Calu3 (cell line): ENCODE results near the gene IL7R. TPM values are rescaled to one million over a fixed set of nuclear protein-coding genes. Genes with fewer than 3 reads are reported as not detected.
"Not testable (repeated sequence)": the region's sequence is repeated elsewhere in the genome, so short reads cannot be mapped to it uniquely, and the experiment has no call there.

ENCODE experiments used
- BruUV-seq: library from RNA; stranded (reverse); fragments of 400-500 nt; replicated peaks from 2 replicates; lab custom pipeline; 2021; lab: Mats Ljungman, UMichigan
- CTCF ChIA-PET: fragments of 300-600 bp; sonication (Branson Sonifier 250); formaldehyde crosslinking; loops from one replicate; lab custom pipeline; 2022; ENCODE audit warnings: antibody characterized with exemption; lab: Charles Lee
- DNase-seq: peaks from one replicate; pipeline ENCODE4 v3.0.0; 2022
- H3K27ac Mint-ChIP-seq: one replicate; pipeline ENCODE4 v1.8.0; 2022; ENCODE audit warnings: mixed read lengths; ENCODE audit not compliant: unreplicated experiment
- H3K27me3 Mint-ChIP-seq: one replicate; pipeline ENCODE4 v1.8.0; 2022; ENCODE audit warnings: mixed read lengths; ENCODE audit not compliant: unreplicated experiment
- H3K36me3 Mint-ChIP-seq: one replicate; pipeline ENCODE4 v1.8.0; 2022; ENCODE audit warnings: mild to moderate bottlenecking, moderate library complexity, mixed read lengths; ENCODE audit not compliant: insufficient read depth, unreplicated experiment
- H3K4me1 Mint-ChIP-seq: one replicate; pipeline ENCODE4 v1.8.0; 2022; ENCODE audit warnings: mild to moderate bottlenecking, low read depth, mixed read lengths; ENCODE audit not compliant: unreplicated experiment
- H3K4me3 Mint-ChIP-seq: one replicate; pipeline ENCODE4 v1.8.0; 2022; ENCODE audit warnings: mild to moderate bottlenecking, low read depth, moderate library complexity, mixed read lengths; ENCODE audit not compliant: unreplicated experiment
- H3K9me3 Mint-ChIP-seq: one replicate; pipeline ENCODE4 v1.8.0; 2022; ENCODE audit warnings: low read depth, mixed read lengths; ENCODE audit not compliant: unreplicated experiment
- intact Hi-C: fragments of 100-400 bp; cut with micrococcal nuclease; formaldehyde crosslinking; loops from one replicate; pipeline ENCODE4 v1.10.0; 2022; ENCODE audit not compliant: unreplicated experiment
- total RNA-seq: library from RNA; stranded (reverse); gene quantifications from 2 replicates; pipeline ENCODE4 v1.2.3, GENCODE V29; 2022
- TF ChIP-seq, protein P1 (sequence below): fragments of 200-600 bp; IDR thresholded peaks from one replicate; pipeline ENCODE4 v1.8.0; 2022; ENCODE audit warnings: antibody characterized with exemption; ENCODE audit not compliant: unreplicated experiment

The IL7R gene
- total RNA-seq, 1 experiment from 2014 or later: 0.19 TPM

DNA sequence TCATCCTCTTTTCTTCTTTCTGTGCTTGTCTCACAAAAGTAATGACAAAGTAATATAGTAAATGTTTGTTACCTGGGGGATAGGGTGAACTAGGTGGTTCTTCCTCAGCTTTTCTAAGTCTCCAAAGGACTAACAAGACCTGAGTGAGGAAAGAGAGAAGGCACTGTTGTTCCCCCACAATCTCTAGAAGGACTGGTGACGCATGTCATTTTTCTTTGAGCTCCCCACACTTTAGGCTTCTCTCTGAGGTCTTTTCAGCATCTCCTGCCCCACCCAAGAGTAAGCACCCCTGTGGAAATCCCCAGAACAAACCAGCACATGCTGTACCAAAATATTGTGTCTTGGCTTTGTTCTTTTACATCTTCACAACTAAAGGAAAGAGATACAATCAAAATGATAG is 2.4 kb upstream of the IL7R start:
- DNase-seq: no peak
- Mint-ChIP-seq H3K27ac (no peak overlapping the region), H3K4me3 (no peak overlapping the region), H3K27me3 (no peaks in the 10 kb centered on the region), H3K36me3 (no peaks in the 10 kb centered on the region), H3K4me1 (no peaks in the 10 kb centered on the region), H3K9me3 (peaks cover 3% of the 10 kb centered on the region)
- CTCF ChIA-PET: interaction anchor here (0.7 kb wide), 1 partner anchor 432 kb away, joined by 3 read pairs; no protein-coding TSS in a partner anchor
- BruUV-seq: no TSS peak
- TF ChIP-seq, protein P1, sequence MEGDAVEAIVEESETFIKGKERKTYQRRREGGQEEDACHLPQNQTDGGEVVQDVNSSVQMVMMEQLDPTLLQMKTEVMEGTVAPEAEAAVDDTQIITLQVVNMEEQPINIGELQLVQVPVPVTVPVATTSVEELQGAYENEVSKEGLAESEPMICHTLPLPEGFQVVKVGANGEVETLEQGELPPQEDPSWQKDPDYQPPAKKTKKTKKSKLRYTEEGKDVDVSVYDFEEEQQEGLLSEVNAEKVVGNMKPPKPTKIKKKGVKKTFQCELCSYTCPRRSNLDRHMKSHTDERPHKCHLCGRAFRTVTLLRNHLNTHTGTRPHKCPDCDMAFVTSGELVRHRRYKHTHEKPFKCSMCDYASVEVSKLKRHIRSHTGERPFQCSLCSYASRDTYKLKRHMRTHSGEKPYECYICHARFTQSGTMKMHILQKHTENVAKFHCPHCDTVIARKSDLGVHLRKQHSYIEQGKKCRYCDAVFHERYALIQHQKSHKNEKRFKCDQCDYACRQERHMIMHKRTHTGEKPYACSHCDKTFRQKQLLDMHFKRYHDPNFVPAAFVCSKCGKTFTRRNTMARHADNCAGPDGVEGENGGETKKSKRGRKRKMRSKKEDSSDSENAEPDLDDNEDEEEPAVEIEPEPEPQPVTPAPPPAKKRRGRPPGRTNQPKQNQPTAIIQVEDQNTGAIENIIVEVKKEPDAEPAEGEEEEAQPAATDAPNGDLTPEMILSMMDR: no peak
- intact Hi-C loops: no loop called here

DNA sequence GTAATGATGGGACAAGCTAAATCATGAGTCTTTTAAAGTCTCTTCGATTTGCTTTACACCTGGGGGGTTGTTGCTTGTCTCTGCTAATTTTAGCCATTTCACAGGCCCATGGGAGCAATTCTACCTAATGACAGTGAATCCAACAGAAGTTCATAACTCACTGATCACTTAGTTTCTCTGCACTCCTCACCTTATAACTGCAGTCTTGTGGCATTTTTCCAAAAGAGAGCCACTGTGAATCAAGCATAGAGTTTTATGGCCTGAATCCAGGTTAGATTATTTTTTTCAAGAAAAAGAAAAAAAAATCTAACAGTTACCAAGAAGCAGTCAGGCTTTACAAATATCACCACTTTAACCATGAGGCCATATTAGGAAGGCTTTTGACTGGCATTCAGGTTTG is 1.5 kb upstream of the IL7R start:
- Mint-ChIP-seq H3K9me3 (peaks cover 3% of the 10 kb centered on the region), H3K36me3 (no peaks in the 10 kb centered on the region), H3K27ac (no peak overlapping the region), H3K27me3 (no peaks in the 10 kb centered on the region), H3K4me1 (no peaks in the 10 kb centered on the region), H3K4me3 (no peak overlapping the region)
- intact Hi-C loops: no loop called here
- BruUV-seq: no TSS peak
- CTCF ChIA-PET: no interaction called here
- TF ChIP-seq, protein P1: no peak
- no peak for DNase-seq

DNA sequence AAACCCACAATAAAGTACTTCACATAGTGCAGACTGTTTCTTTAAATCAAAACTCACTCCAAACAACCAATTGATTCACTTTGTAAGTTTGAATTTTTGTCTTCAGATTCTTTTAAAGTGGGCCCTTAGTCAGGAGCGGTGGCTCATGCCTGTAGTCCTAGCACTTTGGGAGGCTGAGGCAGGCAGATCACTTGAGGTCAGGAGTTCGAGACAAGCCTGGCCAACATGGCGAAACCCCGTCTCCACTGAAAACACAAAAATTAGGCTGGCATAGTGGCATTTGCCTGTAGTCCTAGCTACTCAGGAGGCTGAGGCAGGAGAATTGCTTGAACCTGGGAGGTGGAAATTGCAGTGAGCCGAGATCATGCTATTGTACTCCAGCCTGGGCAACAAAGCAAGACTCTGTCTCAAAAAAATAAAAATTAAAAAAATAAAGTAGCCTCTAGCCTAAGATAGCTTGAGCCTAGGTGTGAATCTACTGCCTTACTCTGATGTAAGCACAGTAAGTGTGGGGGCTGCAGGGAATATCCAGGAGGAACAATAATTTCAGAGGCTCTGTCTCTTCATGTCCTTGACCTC is 416 bp upstream of the IL7R start:
- H3K36me3 Mint-ChIP-seq, intact Hi-C loops, H3K4me3 Mint-ChIP-seq, H3K27ac Mint-ChIP-seq, H3K9me3 Mint-ChIP-seq, H3K4me1 Mint-ChIP-seq, DNase-seq, BruUV-seq, H3K27me3 Mint-ChIP-seq, CTCF ChIA-PET: not testable (repeated sequence)

DNA sequence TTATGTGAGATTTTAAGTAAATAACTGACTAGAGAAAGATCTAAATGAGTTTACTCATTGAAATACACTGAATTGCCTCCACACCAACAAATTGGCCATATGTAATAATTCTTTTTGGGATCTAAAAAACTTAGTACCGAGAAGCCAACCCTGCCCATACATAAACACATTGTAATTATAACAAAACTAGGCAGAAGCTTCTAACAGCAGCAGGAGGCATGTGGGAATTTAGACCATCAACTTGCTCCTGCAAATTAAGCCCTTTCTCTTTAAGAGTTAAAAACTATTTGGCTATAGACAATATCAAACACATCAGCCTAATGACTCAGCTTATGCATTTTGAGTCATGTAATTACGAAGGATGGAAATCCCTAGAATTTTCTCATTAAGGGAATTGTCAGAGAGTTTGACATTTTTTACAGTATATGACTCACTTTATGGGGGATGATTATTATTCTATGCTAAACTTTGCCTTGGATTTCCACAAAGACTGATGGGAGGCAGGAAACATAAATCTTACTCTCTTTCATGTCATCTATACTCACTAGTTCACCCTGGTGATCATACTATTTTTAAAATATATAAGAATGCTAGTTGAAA is 1.0 kb downstream of the IL7R start:
- H3K9me3 Mint-ChIP-seq: peaks cover 3% of the 10 kb centered on the region
- intact Hi-C loops: no loop called here
- TF ChIP-seq, protein P1: no peak
- H3K4me1 Mint-ChIP-seq: no peaks in the 10 kb centered on the region
- H3K27ac Mint-ChIP-seq: no peak overlapping the region
- no peaks in the 10 kb centered on the region for H3K36me3 Mint-ChIP-seq
- no TSS peak for BruUV-seq
- DNase-seq: no peak
- no peaks in the 10 kb centered on the region for H3K27me3 Mint-ChIP-seq
- H3K4me3 Mint-ChIP-seq: no peak overlapping the region
- CTCF ChIA-PET: interaction anchor here (0.6 kb wide), 1 partner anchor 28 kb away, joined by 3 read pairs; no protein-coding TSS in a partner anchor

DNA sequence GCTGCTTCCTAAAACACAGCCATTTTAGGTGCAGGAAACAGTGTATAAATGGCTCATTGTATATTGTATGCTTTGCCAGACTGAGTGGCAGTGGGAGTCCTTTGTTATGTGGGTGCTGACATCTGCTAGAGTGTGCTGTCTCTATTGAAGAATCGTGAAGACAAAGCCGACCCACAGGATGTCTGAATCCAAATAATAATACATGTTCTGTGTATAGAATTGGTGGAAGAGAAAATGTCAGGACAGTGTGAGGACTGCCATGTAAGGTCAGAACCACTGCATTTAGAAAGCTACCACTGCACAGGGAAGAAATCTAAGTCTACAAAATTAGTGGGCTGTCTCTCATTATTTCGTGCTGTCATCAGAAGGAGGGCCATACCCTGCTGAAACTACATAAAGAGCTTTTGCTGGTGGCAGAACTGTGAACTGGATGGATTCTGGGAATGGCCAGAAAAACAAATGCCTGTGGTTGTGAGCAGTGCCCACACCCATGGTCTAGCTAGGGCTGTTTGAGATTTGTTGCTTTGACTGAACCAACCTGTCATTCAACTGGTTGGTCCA is 2.5 kb downstream of the IL7R start:
- TF ChIP-seq, protein P1: no peak
- BruUV-seq: no TSS peak
- Mint-ChIP-seq H3K27me3 (no peaks in the 10 kb centered on the region), H3K36me3 (no peaks in the 10 kb centered on the region), H3K27ac (no peak overlapping the region), H3K4me1 (no peaks in the 10 kb centered on the region), H3K9me3 (peaks cover 6% of the 10 kb centered on the region), H3K4me3 (no peak overlapping the region)
- DNase-seq: no peak
- intact Hi-C loops: no loop called here
- CTCF ChIA-PET: no interaction called here
